ENCODE data around the gene LRRC18.

Gene LRRC18

GRCh38 chr10:48907730-48908129 is 31.9 kb downstream of the LRRC18 start:
- DNase-seq (ENCODE audit: low read depth) = no peak

GRCh38 chr10:48906841-48907240 is 32.8 kb downstream of the LRRC18 start:
- no peak for DNase-seq (ENCODE audit: low read depth)

- no peak for DNase-seq (ENCODE audit: low read depth)
These were observed 34.3 kb downstream of the LRRC18 start for GRCh38 chr10:48905311-48905710.

GRCh38 chr10:48904861-48905260 is 34.8 kb downstream of the LRRC18 start:
- DNase-seq (ENCODE audit: low read depth) = no peak

GRCh38 chr10:48903151-48903550 is 36.5 kb downstream of the LRRC18 start:
- DNase-seq (ENCODE audit: low read depth) = no peak

GRCh38 chr10:48902096-48902495 is 37.5 kb downstream of the LRRC18 start:
- DNase-seq (ENCODE audit: low read depth) = no peak

- DNase-seq (ENCODE audit: low read depth) = no peak
These were observed 38.3 kb downstream of the LRRC18 start for GRCh38 chr10:48901319-48901718.

GRCh38 chr10:48900371-48900801 is 39.3 kb downstream of the LRRC18 start:
- DNase-seq (ENCODE audit: low read depth) = no peak

- DNase-seq (ENCODE audit: low read depth) = no peak
These were observed 39.9 kb downstream of the LRRC18 start for GRCh38 chr10:48899781-48900180.

- no peak for DNase-seq (ENCODE audit: low read depth)
These were observed 41.2 kb downstream of the LRRC18 start for GRCh38 chr10:48898426-48898825.

- no peak for DNase-seq (ENCODE audit: low read depth)
These were observed 42.2 kb downstream of the LRRC18 start for GRCh38 chr10:48897441-48897790.

GRCh38 chr10:48896756-48897440 is 42.7 kb downstream of the LRRC18 start:
- DNase-seq (ENCODE audit: low read depth) = no peak

- DNase-seq (ENCODE audit: low read depth) = no peak
These were observed 43.8 kb downstream of the LRRC18 start for GRCh38 chr10:48895803-48896195.

GRCh38 chr10:48894911-48895802 is 44.5 kb downstream of the LRRC18 start:
- no peak for DNase-seq (ENCODE audit: low read depth)

GRCh38 chr10:48890888-48891850 is 48.5 kb downstream of the LRRC18 start:
- DNase-seq (ENCODE audit: low read depth) = peak; percentile 2

GRCh38 chr10:48887982-48888381 is 51.7 kb downstream of the LRRC18 start:
- DNase-seq (ENCODE audit: low read depth) = no peak

GRCh38 chr10:48885376-48885775 is 54.3 kb downstream of the LRRC18 start:
- DNase-seq (ENCODE audit: low read depth) = no peak

- no peak for DNase-seq (ENCODE audit: low read depth)
These were observed 55.2 kb downstream of the LRRC18 start for GRCh38 chr10:48884179-48885045.

GRCh38 chr10:48883701-48884100 is 55.9 kb downstream of the LRRC18 start:
- DNase-seq (ENCODE audit: low read depth) = no peak

- DNase-seq (ENCODE audit: low read depth) = no peak
These were observed 56.8 kb downstream of the LRRC18 start for GRCh38 chr10:48882881-48883280.

- no peak for DNase-seq (ENCODE audit: low read depth)
These were observed 57.7 kb downstream of the LRRC18 start for GRCh38 chr10:48881937-48882336.

Measured in stromal cell of bone marrow (primary cell).